Endometrial microvascular endothelial cells (primary cell): Measurements from ENCODE around the gene ACBD3. TPM values are rescaled to one million over a fixed set of nuclear protein-coding genes. Genes with fewer than 3 reads are reported as not detected.
"Not testable (repeated sequence)": the region's sequence is repeated elsewhere in the genome, so short reads cannot be mapped to it uniquely, and the experiment has no call there.

Experiments
- in situ Hi-C: cut with HindIII; loops from 2 replicates; pipeline ENCODE4 v1.10.0; 2017; ENCODE audit warnings: low sequenced_read_pairs, low pct_unique_long_range_greater_than_20kb; ENCODE audit errors: inconsistent ontology term
- total RNA-seq: library from RNA; depleted of rRNA; stranded (reverse); fragments of >200 nt; gene quantifications from one replicate; pipeline ENCODE4 v1.2.3, GENCODE V29; 2015; ENCODE audit errors: inconsistent ontology term

The ACBD3 gene
- total RNA-seq, 1 donor from 2014 or later = 29.5 TPM

DNA sequence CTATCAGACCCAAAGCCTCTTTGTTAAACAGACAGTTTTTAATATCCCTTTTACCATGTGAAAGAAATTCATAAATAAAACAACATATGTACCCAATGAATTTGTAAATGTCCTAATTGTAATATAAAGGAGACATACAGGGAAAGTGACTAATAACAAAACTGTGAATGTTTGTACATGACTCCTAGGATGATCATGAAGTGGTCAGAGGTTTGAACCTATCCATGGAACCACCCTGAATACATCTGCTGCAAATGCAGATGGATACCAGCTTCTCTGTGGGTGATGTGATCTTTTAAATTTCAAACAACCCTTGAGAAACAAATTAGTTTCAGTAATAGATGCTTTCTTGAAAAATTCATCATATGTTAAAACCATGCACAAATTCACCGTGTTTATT lies 16.7 kb upstream of the ACBD3 start:
- in situ Hi-C loops = no loop called here

- in situ Hi-C loops = not testable (repeated sequence)
Measured at GRCh38 chr1:226202666-226203065, 16.1 kb upstream of the ACBD3 start.

DNA sequence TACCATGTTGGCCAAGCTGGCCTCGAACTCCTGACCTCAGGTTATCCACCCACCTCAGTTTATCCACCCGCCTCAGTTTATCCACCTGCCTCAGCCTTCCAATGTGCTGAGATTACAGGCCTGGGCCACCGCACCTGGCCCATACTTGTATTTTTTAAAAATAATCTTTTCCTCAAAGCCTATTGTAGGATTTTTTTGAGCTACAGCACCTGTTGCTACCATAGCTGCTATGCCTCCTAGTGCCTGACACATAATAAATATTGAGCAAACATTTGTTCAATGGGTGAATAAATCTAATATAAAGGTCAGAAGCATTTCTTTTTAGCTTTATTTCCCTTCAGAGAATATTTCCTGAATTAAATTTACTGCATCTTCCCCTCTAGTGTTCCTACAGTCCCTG lies 15.7 kb upstream of the ACBD3 start:
- in situ Hi-C loops = no loop called here

DNA sequence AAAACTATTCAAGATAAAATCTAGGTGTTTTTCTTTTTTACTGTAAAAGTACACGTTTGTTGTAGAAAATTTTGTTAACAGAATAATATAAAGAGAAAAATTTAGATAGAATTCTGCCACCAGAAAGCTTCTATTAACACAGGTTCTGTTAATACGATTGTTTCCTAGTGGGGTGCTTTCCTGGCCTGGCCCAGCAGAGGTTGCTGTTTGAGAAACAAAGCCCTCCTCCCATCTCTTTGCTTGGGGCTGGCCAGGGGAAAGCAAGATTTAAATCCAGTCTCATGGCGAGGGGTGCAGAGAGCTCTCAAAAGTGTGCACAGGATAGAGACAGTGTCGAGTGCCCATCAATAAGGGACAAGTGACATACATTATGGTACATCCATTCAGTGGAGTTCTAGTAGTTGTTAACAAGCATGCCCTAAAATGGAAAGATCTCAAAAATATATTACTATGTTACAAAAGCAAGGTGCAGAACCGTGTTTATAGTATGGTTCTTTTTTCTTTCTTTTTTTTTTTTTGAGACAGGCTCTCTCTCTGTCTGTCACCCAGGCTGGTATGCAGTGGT lies 14.6 kb upstream of the ACBD3 start:
- in situ Hi-C loops = no loop called here

- in situ Hi-C loops = no loop called here
Measured at GRCh38 chr1:226199971-226200370, 13.4 kb upstream of the ACBD3 start.

GRCh38 chr1:226195144-226195543 lies 8.6 kb upstream of the ACBD3 start:
- in situ Hi-C loops = no loop called here

DNA sequence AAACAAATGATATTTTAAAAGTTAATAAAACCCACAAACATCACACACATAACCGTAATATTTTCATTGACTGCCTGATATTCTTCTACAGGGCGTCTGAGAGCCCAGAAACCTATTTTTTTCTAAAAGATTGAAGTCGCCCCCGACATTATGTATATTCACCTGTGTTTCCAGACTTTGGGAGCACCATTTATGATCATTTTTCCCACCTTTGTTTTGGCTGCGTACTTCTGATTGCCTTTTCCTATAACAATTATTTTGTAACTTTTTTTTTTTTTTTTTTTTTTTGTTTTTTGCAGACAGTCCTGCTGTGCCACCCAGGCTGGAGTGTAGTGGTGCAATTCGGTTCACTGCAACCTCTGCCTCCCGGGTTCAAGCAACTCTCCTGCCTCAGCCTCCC lies 839 bp upstream of the ACBD3 start:
- in situ Hi-C loops = no loop called here

GRCh38 chr1:226187019-226187322 lies 430 bp upstream of the ACBD3 start:
- in situ Hi-C loops = no loop called here

GRCh38 chr1:226185141-226186036 lies 1.2 kb downstream of the ACBD3 start:
- in situ Hi-C loops = no loop called here

GRCh38 chr1:226181996-226182714 lies 4.4 kb downstream of the ACBD3 start:
- in situ Hi-C loops = no loop called here

DNA sequence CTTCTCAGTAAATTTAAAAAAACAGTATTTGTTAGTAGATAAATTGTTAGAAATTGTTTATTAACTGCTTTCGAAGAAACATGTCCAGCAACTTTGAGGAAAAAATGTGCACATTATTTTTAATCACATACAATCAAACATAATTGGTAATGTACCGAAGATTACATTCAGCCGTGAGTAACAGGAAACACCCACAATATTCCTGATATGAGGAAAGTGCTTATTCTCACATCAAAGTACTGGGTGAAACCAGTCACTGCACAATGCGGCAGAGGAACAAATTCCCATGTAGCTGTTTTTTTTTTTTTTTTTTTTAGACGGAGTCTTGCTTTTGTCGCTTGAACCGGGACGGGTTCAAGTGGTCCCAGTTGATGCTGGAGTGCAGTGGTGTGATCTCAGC lies 9.7 kb downstream of the ACBD3 start:
- in situ Hi-C loops = no loop called here

DNA sequence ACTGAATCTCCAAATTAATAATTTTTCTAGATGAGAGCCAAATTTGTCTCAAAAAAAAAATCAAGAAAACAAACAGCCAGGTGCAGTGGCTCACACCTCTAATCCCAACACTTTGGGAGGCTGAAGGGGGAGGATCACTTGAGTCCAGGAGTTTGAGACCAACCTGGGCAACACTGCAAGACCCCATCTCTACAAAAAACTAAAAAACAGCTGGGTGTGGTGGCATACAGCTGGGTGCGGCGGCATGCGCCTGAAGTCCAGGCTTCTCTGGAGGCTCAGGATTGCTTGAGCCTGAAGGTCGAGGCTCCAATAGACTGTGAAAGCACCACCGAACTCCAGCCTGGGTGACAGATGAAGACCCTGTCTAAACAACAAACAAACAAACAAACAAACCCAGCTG lies 14.0 kb downstream of the ACBD3 start:
- in situ Hi-C loops = no loop called here

- in situ Hi-C loops = no loop called here
Measured at GRCh38 chr1:226166341-226166740, 20.2 kb downstream of the ACBD3 start.

DNA sequence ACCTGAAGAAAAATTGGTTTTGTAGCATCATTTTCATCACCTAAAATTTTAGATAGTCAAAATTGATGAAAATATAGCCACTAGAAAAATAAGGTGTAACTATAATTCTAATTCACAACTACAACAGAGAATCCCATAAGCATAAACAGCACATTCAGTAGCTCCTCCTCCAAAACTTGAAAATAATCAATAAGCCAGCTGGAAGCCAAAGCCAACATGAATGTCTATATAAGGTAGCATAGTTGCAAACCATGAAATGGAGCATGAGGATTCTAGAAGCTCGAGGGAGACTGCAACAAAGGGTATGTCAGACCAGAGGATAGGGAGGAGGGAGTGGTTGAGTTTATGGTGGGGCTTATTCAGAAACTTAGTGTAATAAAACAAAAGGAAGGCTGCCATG lies 22.4 kb downstream of the ACBD3 start:
- in situ Hi-C loops = no loop called here

GRCh38 chr1:226162898-226163297 lies 23.6 kb downstream of the ACBD3 start:
- in situ Hi-C loops = no loop called here

DNA sequence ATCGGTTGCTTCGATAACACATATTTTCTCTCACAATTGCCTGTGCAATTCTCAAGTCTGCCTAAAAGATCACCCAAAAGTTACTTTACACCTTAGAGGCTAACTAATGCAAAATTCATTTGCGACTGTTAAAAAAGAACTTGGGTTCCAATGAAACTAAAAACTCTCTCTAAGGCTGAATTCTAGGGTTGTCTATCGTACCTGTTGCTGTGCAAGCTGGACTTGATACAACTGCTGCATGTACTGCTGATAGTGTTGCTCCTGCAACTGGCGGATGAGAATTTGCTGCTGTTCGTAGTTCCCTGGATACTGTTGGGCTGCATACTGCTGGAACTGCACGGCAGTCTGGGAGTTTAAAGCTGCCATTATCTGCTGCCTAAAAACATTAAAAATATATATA lies 27.6 kb downstream of the ACBD3 start:
- in situ Hi-C loops = no loop called here

GRCh38 chr1:226158457-226158856 lies 28.1 kb downstream of the ACBD3 start:
- in situ Hi-C loops = no loop called here

GRCh38 chr1:226157761-226158316 lies 28.7 kb downstream of the ACBD3 start:
- in situ Hi-C loops = no loop called here

- in situ Hi-C loops = no loop called here
Measured at GRCh38 chr1:226154593-226154992, 31.9 kb downstream of the ACBD3 start.

DNA sequence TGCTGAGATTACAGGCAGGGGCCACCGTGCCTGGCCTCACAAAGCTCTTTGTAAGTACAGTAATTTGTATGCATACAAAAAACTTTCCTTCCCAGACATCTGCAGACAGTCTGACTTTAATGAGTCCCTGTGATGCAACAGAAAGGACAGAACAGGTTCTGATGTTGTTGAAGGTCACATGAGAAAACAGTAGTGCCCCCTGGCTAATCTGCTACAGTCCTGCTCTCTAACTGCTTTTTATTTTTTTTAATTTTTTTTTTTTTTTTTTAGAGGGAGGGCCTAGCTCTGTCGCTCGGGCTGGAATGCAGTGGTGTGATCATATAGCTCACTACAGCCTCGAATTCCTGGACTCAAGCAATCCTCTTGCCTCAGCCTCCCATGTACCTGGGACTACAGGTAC lies 36.7 kb downstream of the ACBD3 start:
- in situ Hi-C loops = no loop called here
